SK-N-SH (cell line): ENCODE measurements around the gene PLAC1.

ENCODE experiments used
- FOXM1 ChIP-seq: IDR thresholded peaks from 2 replicates; pipeline ENCODE4 v1.4.0; 2012; ENCODE audit warnings: low read depth, mild to moderate bottlenecking
- MXI1 ChIP-seq: IDR thresholded peaks from 2 replicates; pipeline ENCODE4 v1.6.1; 2012; ENCODE audit warnings: mild to moderate bottlenecking, low read depth, low read length, improper control_type of control experiment
- NFIC ChIP-seq: IDR thresholded peaks from 2 replicates; pipeline ENCODE4 v1.4.0; 2012; ENCODE audit warnings: borderline replicate concordance
- POLR2AphosphoS5 ChIP-seq: IDR thresholded peaks from 2 replicates; pipeline ENCODE4 v1.6.1; 2012; ENCODE audit warnings: low read depth, low read length
- RFX5 ChIP-seq: IDR thresholded peaks from 2 replicates; pipeline ENCODE4 v1.6.1; 2012; ENCODE audit warnings: mild to moderate bottlenecking, improper control_type of control experiment, low read length
- SIN3A ChIP-seq: IDR thresholded peaks from 2 replicates; pipeline ENCODE4 v1.6.1; 2012; ENCODE audit warnings: low read depth, mild to moderate bottlenecking, low read length, moderate library complexity, borderline replicate concordance
- SMC3 ChIP-seq: IDR thresholded peaks from 2 replicates; pipeline ENCODE4 v1.6.1; 2012; ENCODE audit warnings: low read depth, low read length, improper control_type of control experiment
- YY1 ChIP-seq: IDR thresholded peaks from 2 replicates; pipeline ENCODE4 v1.4.0; 2012; ENCODE audit warnings: low read depth, mild to moderate bottlenecking
- TF ChIP-seq, protein P1 (sequence below): fragments of 200-600 bp; sonication (generic); IDR thresholded peaks from 2 replicates; pipeline ENCODE4 v1.6.1; 2017; ENCODE audit warnings: antibody characterized with exemption, mild to moderate bottlenecking, moderate library complexity
- TF ChIP-seq, protein P2 (sequence below): IDR thresholded peaks from 2 replicates; pipeline ENCODE4 v1.4.0; 2012; ENCODE audit warnings: low read depth
- TF ChIP-seq, protein P3 (sequence below): fragments of 150-350 bp; IDR thresholded peaks from 2 replicates; pipeline ENCODE4 v1.6.1; 2017; ENCODE audit warnings: antibody characterized with exemption, low read length, low read depth, borderline replicate concordance
- TF ChIP-seq, protein P4 (sequence below): IDR thresholded peaks from 2 replicates; pipeline ENCODE4 v1.6.1; 2012; ENCODE audit warnings: mild to moderate bottlenecking, low read depth, low read length, moderate library complexity
- TF ChIP-seq, protein P5 (sequence below): fragments of 150-350 bp; IDR thresholded peaks from 2 replicates; pipeline ENCODE4 v1.6.1; 2016; ENCODE audit warnings: mild to moderate bottlenecking, low read depth, low read length
- TF ChIP-seq, protein P6 (sequence below): IDR thresholded peaks from 2 replicates; pipeline ENCODE4; 2012

DNA sequence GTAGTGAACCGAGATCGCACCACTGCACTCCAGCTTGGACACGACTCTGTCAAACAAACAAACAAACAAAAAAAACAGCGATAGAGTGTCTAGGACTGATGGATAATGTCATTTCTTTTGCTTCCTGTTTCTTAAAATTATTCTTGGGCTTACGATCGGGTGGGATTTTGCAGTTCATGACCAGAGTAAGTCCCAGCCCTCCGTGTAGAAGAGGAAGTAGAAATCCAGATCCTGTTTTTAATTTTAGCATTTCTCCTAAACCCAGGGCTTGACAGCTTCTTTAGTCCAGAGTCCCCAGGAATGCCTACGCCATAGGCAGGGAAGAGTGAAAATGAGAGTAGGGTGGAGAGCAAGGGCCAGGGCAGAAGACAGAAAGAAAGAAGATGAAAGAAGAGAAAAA is 104.0 kb downstream of the PLAC1 start:
- TF ChIP-seq, protein P1, sequence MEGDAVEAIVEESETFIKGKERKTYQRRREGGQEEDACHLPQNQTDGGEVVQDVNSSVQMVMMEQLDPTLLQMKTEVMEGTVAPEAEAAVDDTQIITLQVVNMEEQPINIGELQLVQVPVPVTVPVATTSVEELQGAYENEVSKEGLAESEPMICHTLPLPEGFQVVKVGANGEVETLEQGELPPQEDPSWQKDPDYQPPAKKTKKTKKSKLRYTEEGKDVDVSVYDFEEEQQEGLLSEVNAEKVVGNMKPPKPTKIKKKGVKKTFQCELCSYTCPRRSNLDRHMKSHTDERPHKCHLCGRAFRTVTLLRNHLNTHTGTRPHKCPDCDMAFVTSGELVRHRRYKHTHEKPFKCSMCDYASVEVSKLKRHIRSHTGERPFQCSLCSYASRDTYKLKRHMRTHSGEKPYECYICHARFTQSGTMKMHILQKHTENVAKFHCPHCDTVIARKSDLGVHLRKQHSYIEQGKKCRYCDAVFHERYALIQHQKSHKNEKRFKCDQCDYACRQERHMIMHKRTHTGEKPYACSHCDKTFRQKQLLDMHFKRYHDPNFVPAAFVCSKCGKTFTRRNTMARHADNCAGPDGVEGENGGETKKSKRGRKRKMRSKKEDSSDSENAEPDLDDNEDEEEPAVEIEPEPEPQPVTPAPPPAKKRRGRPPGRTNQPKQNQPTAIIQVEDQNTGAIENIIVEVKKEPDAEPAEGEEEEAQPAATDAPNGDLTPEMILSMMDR: no peak
- TF ChIP-seq, protein P2, sequence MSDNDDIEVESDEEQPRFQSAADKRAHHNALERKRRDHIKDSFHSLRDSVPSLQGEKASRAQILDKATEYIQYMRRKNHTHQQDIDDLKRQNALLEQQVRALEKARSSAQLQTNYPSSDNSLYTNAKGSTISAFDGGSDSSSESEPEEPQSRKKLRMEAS: no peak
- TF ChIP-seq NFIC (no peak), POLR2AphosphoS5 (no peak), SIN3A (no peak), MXI1 (no peak), RFX5 (no peak), YY1 (no peak), FOXM1 (no peak), SMC3 (no peak)
- TF ChIP-seq, protein P3, sequence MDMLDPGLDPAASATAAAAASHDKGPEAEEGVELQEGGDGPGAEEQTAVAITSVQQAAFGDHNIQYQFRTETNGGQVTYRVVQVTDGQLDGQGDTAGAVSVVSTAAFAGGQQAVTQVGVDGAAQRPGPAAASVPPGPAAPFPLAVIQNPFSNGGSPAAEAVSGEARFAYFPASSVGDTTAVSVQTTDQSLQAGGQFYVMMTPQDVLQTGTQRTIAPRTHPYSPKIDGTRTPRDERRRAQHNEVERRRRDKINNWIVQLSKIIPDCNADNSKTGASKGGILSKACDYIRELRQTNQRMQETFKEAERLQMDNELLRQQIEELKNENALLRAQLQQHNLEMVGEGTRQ: no peak
- TF ChIP-seq, protein P4, sequence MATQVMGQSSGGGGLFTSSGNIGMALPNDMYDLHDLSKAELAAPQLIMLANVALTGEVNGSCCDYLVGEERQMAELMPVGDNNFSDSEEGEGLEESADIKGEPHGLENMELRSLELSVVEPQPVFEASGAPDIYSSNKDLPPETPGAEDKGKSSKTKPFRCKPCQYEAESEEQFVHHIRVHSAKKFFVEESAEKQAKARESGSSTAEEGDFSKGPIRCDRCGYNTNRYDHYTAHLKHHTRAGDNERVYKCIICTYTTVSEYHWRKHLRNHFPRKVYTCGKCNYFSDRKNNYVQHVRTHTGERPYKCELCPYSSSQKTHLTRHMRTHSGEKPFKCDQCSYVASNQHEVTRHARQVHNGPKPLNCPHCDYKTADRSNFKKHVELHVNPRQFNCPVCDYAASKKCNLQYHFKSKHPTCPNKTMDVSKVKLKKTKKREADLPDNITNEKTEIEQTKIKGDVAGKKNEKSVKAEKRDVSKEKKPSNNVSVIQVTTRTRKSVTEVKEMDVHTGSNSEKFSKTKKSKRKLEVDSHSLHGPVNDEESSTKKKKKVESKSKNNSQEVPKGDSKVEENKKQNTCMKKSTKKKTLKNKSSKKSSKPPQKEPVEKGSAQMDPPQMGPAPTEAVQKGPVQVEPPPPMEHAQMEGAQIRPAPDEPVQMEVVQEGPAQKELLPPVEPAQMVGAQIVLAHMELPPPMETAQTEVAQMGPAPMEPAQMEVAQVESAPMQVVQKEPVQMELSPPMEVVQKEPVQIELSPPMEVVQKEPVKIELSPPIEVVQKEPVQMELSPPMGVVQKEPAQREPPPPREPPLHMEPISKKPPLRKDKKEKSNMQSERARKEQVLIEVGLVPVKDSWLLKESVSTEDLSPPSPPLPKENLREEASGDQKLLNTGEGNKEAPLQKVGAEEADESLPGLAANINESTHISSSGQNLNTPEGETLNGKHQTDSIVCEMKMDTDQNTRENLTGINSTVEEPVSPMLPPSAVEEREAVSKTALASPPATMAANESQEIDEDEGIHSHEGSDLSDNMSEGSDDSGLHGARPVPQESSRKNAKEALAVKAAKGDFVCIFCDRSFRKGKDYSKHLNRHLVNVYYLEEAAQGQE: no peak
- TF ChIP-seq, protein P5, sequence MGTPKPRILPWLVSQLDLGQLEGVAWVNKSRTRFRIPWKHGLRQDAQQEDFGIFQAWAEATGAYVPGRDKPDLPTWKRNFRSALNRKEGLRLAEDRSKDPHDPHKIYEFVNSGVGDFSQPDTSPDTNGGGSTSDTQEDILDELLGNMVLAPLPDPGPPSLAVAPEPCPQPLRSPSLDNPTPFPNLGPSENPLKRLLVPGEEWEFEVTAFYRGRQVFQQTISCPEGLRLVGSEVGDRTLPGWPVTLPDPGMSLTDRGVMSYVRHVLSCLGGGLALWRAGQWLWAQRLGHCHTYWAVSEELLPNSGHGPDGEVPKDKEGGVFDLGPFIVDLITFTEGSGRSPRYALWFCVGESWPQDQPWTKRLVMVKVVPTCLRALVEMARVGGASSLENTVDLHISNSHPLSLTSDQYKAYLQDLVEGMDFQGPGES: no peak
- TF ChIP-seq, protein P6, sequence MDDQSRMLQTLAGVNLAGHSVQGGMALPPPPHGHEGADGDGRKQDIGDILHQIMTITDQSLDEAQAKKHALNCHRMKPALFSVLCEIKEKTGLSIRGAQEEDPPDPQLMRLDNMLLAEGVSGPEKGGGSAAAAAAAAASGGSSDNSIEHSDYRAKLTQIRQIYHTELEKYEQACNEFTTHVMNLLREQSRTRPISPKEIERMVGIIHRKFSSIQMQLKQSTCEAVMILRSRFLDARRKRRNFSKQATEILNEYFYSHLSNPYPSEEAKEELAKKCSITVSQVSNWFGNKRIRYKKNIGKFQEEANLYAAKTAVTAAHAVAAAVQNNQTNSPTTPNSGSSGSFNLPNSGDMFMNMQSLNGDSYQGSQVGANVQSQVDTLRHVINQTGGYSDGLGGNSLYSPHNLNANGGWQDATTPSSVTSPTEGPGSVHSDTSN: no peak
